ENCODE measurements around the gene CRYGB. TPM values are rescaled to one million over a fixed set of nuclear protein-coding genes. Genes with fewer than 3 reads are reported as not detected.

The CRYGB gene, protein sequence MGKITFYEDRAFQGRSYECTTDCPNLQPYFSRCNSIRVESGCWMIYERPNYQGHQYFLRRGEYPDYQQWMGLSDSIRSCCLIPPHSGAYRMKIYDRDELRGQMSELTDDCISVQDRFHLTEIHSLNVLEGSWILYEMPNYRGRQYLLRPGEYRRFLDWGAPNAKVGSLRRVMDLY
- not detected for total RNA-seq (ENCODE audit: unreplicated experiment)
- long read RNA-seq = 0 reads

GRCh38 chr2:208146006-208146405 lies at the start of gene CRYGB:
CRYGB (minus strand) TSS chr2:208146158; CDS start chr2:208146120, 38 bp downstream.
- H3K9me3 Mint-ChIP-seq (ENCODE audit: unreplicated experiment) = no peaks in the 10 kb centered on the region
- no peak within 1 kb of the TSS for H3K27ac Mint-ChIP-seq (ENCODE audit: unreplicated experiment)
- peaks cover 3% of the 10 kb centered on the region for H3K36me3 Mint-ChIP-seq (ENCODE audit: low read depth, unreplicated experiment)
- peaks cover 5% of the 10 kb centered on the region for H3K27me3 Mint-ChIP-seq (ENCODE audit: unreplicated experiment)
- H3K4me1 Mint-ChIP-seq (ENCODE audit: unreplicated experiment) = peaks cover 7% of the 10 kb centered on the region
- no peak within 1 kb of the TSS for H3K4me3 Mint-ChIP-seq (ENCODE audit: unreplicated experiment)
- no peak for DNase-seq (ENCODE audit: low spot score)
- TF ChIP-seq, protein P1, sequence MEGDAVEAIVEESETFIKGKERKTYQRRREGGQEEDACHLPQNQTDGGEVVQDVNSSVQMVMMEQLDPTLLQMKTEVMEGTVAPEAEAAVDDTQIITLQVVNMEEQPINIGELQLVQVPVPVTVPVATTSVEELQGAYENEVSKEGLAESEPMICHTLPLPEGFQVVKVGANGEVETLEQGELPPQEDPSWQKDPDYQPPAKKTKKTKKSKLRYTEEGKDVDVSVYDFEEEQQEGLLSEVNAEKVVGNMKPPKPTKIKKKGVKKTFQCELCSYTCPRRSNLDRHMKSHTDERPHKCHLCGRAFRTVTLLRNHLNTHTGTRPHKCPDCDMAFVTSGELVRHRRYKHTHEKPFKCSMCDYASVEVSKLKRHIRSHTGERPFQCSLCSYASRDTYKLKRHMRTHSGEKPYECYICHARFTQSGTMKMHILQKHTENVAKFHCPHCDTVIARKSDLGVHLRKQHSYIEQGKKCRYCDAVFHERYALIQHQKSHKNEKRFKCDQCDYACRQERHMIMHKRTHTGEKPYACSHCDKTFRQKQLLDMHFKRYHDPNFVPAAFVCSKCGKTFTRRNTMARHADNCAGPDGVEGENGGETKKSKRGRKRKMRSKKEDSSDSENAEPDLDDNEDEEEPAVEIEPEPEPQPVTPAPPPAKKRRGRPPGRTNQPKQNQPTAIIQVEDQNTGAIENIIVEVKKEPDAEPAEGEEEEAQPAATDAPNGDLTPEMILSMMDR (IDR thresholded peaks at IDR 0.05; ENCODE audit: unreplicated experiment) = no peak

DNA sequence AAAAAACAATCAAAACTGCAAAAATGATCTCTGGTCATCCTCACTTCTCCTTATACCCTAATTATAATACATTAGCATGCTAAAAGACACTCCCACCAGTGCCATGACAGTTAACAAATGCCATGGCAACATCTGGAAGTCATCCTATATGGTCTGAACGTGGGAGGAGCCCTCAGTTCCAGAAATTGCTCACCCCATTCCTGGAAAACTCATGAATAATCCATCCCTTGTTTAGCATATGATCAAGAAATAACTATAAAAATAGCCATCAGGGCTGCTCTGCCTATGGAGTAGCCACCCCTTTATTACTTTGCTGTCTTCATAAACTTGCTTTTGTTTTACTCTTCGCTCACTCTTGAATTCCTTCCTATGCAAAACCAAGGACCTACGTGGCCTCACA lies 49.6 kb upstream of the CRYGB start:
- no peak overlapping the region for H3K27ac Mint-ChIP-seq (ENCODE audit: unreplicated experiment)
- H3K9me3 Mint-ChIP-seq (ENCODE audit: unreplicated experiment) = no peaks in the 10 kb centered on the region
- H3K27me3 Mint-ChIP-seq (ENCODE audit: unreplicated experiment) = peaks cover 1% of the 10 kb centered on the region
- no peak overlapping the region for H3K4me3 Mint-ChIP-seq (ENCODE audit: unreplicated experiment)
- H3K36me3 Mint-ChIP-seq (ENCODE audit: low read depth, unreplicated experiment) = no peaks in the 10 kb centered on the region
- TF ChIP-seq, protein P1 (IDR thresholded peaks at IDR 0.05; ENCODE audit: unreplicated experiment) = no peak
- no peak for DNase-seq (ENCODE audit: low spot score)
- no peaks in the 10 kb centered on the region for H3K4me1 Mint-ChIP-seq (ENCODE audit: unreplicated experiment)

GRCh38 chr2:208192611-208193236 lies 46.8 kb upstream of the CRYGB start:
- Mint-ChIP-seq H3K27ac (ENCODE audit: unreplicated experiment) (no peak overlapping the region), H3K4me3 (ENCODE audit: unreplicated experiment) (no peak overlapping the region), H3K4me1 (ENCODE audit: unreplicated experiment) (no peaks in the 10 kb centered on the region), H3K9me3 (ENCODE audit: unreplicated experiment) (no peaks in the 10 kb centered on the region), H3K36me3 (ENCODE audit: low read depth, unreplicated experiment) (no peaks in the 10 kb centered on the region), H3K27me3 (ENCODE audit: unreplicated experiment) (peaks cover 2% of the 10 kb centered on the region)
- TF ChIP-seq, protein P1 (IDR thresholded peaks at IDR 0.05; ENCODE audit: unreplicated experiment) = no peak
- no peak for DNase-seq (ENCODE audit: low spot score)

DNA sequence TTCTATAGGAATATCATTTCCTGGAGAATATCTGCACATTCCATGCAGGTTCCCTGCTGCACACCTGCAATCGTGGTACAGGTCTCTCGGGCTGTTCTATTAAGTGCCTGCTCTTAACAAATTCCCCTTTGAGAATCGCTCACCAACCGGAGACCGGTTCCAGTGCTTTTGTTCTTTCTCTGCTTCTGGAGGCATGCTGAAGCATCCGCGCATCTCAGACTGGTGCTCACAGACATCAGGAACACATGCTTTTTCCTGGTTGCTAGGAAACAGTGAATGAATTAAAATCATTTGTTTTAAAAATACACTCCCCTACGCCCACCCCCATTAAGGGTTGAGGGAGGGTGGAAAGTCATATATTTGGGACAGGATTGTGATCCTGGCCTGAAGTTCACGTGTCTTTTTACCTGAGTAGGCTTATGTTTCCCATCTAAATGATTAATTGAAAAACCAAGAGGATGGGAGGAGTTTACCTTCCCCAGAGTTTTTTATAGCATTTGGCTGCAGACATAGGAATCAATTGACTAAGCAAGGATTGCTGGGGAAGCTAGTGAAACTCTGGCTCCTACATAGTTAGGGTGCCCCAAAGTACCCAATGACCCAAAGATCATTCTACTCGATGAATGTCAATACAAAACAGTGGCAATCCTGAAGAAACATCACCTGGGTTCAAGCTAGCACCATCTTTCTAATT lies 44.0 kb upstream of the CRYGB start, which contains the start of gene C2orf80:
TSS of gene C2orf80 (minus strand) at position 221 of the 694 bp plus-strand sequence. CDS start 3,044 bp downstream, outside the sequence.
- H3K27me3 Mint-ChIP-seq (ENCODE audit: unreplicated experiment) = peaks cover 2% of the 10 kb centered on the region
- TF ChIP-seq, protein P1 (IDR thresholded peaks at IDR 0.05; ENCODE audit: unreplicated experiment) = no peak
- H3K4me1 Mint-ChIP-seq (ENCODE audit: unreplicated experiment) = no peaks in the 10 kb centered on the region
- no peaks in the 10 kb centered on the region for H3K36me3 Mint-ChIP-seq (ENCODE audit: low read depth, unreplicated experiment)
- H3K27ac Mint-ChIP-seq (ENCODE audit: unreplicated experiment) = no peak within 1 kb of the TSS
- no peak within 1 kb of the TSS for H3K4me3 Mint-ChIP-seq (ENCODE audit: unreplicated experiment)
- no peaks in the 10 kb centered on the region for H3K9me3 Mint-ChIP-seq (ENCODE audit: unreplicated experiment)
- DNase-seq (ENCODE audit: low spot score) = no peak
